SK-N-SH (cell line): ENCODE results near the gene CDC42EP4. TPM values are rescaled to one million over a fixed set of nuclear protein-coding genes. Genes with fewer than 3 reads are reported as not detected.

Experiments
- CTCF ChIA-PET: fragments of 300-600, 350-600 bp; formaldehyde crosslinking; extraction: SDS; loops from one replicate; lab custom pipeline; 2021; lab: Yijun Ruan, JAX
- POLR2A ChIA-PET: fragments of 350-600 bp; sonication (Branson Sonifier 250); formaldehyde crosslinking; extraction: SDS; loops from one replicate; lab custom pipeline; 2020; ENCODE audit warnings: antibody characterized with exemption, inconsistent platforms; lab: Yijun Ruan, JAX
- DNase-seq: peaks from one replicate; pipeline ENCODE4 v3.0.0; 2012
- H2AFZ ChIP-seq: fragments of 200-600 bp; sonication (generic); 2 replicates; pipeline ENCODE4 v1.8.1; 2016; ENCODE audit warnings: antibody characterized with exemption, mild to moderate bottlenecking, low read depth
- H3F3A ChIP-seq: fragments of 200-600 bp; sonication (generic); replicated peaks from 2 replicates; pipeline ENCODE3; 2016; ENCODE audit warnings: antibody characterized with exemption, mild to moderate bottlenecking; ENCODE audit not compliant: insufficient read depth
- H3K27ac ChIP-seq, 2 experiments: fragments of 200-500 bp in 1 of 2; fragments of 200-600 bp in 1 of 2; sonication (Bioruptor generic) in 1 of 2; sonication (generic), shearing (Covaris generic) in 1 of 2; 2 replicates each; pipeline versions ENCODE4 v1.5.1 to v1.6.1; 2014 to 2016; ENCODE audit warnings: low read depth in 2 of 2, inconsistent platforms in 1 of 2, low read length in 1 of 2, mild to moderate bottlenecking in 1 of 2, mixed read lengths in 1 of 2
- H3K27me3 ChIP-seq: fragments of 200-600 bp; sonication (generic), shearing (Covaris generic); 2 replicates; pipeline ENCODE4 v1.6.1; 2016; ENCODE audit warnings: mixed run types; ENCODE audit not compliant: insufficient read depth
- H3K36me3 ChIP-seq, 2 experiments: fragments of 200-500 bp in 1 of 2; fragments of 200-600 bp in 1 of 2; sonication (Bioruptor generic) in 1 of 2; sonication (generic) in 1 of 2; replicated peaks in 1 of 2; 2 replicates each; pipeline versions ENCODE3 to v1.5.1; 2014 to 2016; ENCODE audit warnings: low read length in 1 of 2, mild to moderate bottlenecking in 1 of 2; ENCODE audit not compliant: insufficient read depth in 2 of 2, control insufficient read depth in 1 of 2
- H3K4me1 ChIP-seq, 2 experiments: fragments of 200-500 bp in 1 of 2; fragments of 200-600 bp in 1 of 2; sonication (Bioruptor generic) in 1 of 2; sonication (generic), shearing (Covaris generic) in 1 of 2; 2 replicates each; pipeline versions ENCODE4 v1.5.1 to v1.6.1; 2014 to 2016; ENCODE audit warnings: low read depth in 1 of 2, low read length in 1 of 2, mixed run types in 1 of 2; ENCODE audit not compliant: insufficient read depth in 2 of 2, control insufficient read depth in 1 of 2
- H3K4me2 ChIP-seq: fragments of 200-600 bp; sonication (generic), shearing (Covaris generic); 2 replicates; pipeline ENCODE4 v1.6.1; 2017; ENCODE audit warnings: mixed run types
- H3K4me3 ChIP-seq, 2 experiments: fragments of 200-500 bp in 1 of 2; fragments of 200-600 bp in 1 of 2; sonication (Bioruptor generic) in 1 of 2; sonication (generic), shearing (Covaris generic) in 1 of 2; 2 replicates each; pipeline versions ENCODE4 v1.5.1 to v1.8.1; 2014 to 2016; ENCODE audit warnings: low read depth in 2 of 2, inconsistent platforms in 1 of 2, low read length in 1 of 2, mild to moderate bottlenecking in 1 of 2, mixed read lengths in 1 of 2, moderate library complexity in 1 of 2
- H3K79me2 ChIP-seq: fragments of 200-600 bp; sonication (generic); 2 replicates; pipeline ENCODE4 v1.8.1; 2017; ENCODE audit warnings: mild to moderate bottlenecking; ENCODE audit not compliant: insufficient read depth
- H3K9ac ChIP-seq: fragments of 200-600 bp; sonication (generic); 2 replicates; pipeline ENCODE4 v1.6.1; 2017; ENCODE audit warnings: mixed run types
- H3K9me2 ChIP-seq: fragments of 200-600 bp; sonication (generic); 2 replicates; pipeline ENCODE4 v1.6.1; 2017; ENCODE audit warnings: mixed run types
- H3K9me3 ChIP-seq: fragments of 200-600 bp; sonication (generic); 2 replicates; pipeline ENCODE4 v1.6.1; 2017; ENCODE audit warnings: mixed run types, mild to moderate bottlenecking, moderate library complexity
- H4K20me1 ChIP-seq: fragments of 200-600 bp; sonication (generic); 2 replicates; pipeline ENCODE4 v1.6.1; 2017; ENCODE audit warnings: mild to moderate bottlenecking, mixed run types; ENCODE audit not compliant: insufficient read depth
- EP300 ChIP-seq, 2 experiments: IDR thresholded peaks; 2 replicates each; pipeline versions ENCODE4 v1.4.0 to v1.6.1; 2012; ENCODE audit warnings: borderline replicate concordance in 1 of 2, low read depth in 1 of 2, low read length in 1 of 2
- GABPA ChIP-seq: IDR thresholded peaks from 2 replicates; pipeline ENCODE4 v1.4.0; 2012; ENCODE audit warnings: low read depth, mild to moderate bottlenecking
- GATA2 ChIP-seq: sonication (generic); formaldehyde crosslinking; IDR thresholded peaks from 2 replicates; pipeline ENCODE4 v1.5.0; 2020; ENCODE audit warnings: mild to moderate bottlenecking, missing genetic modification reagents
- MEF2A ChIP-seq: IDR thresholded peaks from 2 replicates; pipeline ENCODE4 v1.4.0; 2012; ENCODE audit warnings: low read depth, borderline replicate concordance
- NRF1 ChIP-seq: IDR thresholded peaks from 2 replicates; pipeline ENCODE4 v1.6.1; 2012; ENCODE audit warnings: low read depth, mild to moderate bottlenecking, low read length
- RAD21 ChIP-seq: IDR thresholded peaks from 2 replicates; pipeline ENCODE4 v1.6.1; 2012; ENCODE audit warnings: mild to moderate bottlenecking, low read length
- RXRA ChIP-seq: IDR thresholded peaks from 2 replicates; pipeline ENCODE4 v1.4.0; 2012; ENCODE audit warnings: low read depth, mild to moderate bottlenecking, borderline replicate concordance
- SIN3A ChIP-seq: IDR thresholded peaks from 2 replicates; pipeline ENCODE4 v1.6.1; 2012; ENCODE audit warnings: low read depth, mild to moderate bottlenecking, low read length, moderate library complexity, borderline replicate concordance
- SMC3 ChIP-seq: IDR thresholded peaks from 2 replicates; pipeline ENCODE4 v1.6.1; 2012; ENCODE audit warnings: low read depth, low read length, improper control_type of control experiment
- TAF1 ChIP-seq: IDR thresholded peaks from 2 replicates; pipeline ENCODE4 v1.6.1; 2012; ENCODE audit warnings: low read depth, mild to moderate bottlenecking, low read length, moderate library complexity, borderline replicate concordance
- WGBS: methylation state at CpG from one replicate; pipeline ENCODE4 v1.1.6; 2017; ENCODE audit warnings: low lambda C conversion rate; 5-methylcytosine and 5-hydroxymethylcytosine counted together
- polyA plus RNA-seq, 3 experiments: library from polyadenylated mRNA; depleted of rRNA; stranded (reverse); fragments of >200 nt; gene quantifications; 2 replicates each; pipeline ENCODE4 v1.2.3, GENCODE V29; 2012
- TF ChIP-seq, protein P1 (sequence below): IDR thresholded peaks from 2 replicates; pipeline ENCODE4 v1.4.0; 2012; ENCODE audit warnings: low read depth
- TF ChIP-seq, protein P2 (sequence below): IDR thresholded peaks from 2 replicates; pipeline ENCODE4 v1.6.1; 2012; ENCODE audit warnings: mild to moderate bottlenecking, low read depth, low read length, moderate library complexity
- TF ChIP-seq, protein P3 (sequence below): fragments of 150-350 bp; IDR thresholded peaks from 2 replicates; pipeline ENCODE4 v1.6.1; 2017; ENCODE audit warnings: antibody characterized with exemption, low read length, low read depth, borderline replicate concordance
- TF ChIP-seq, protein P4 (sequence below): fragments of 200-600 bp; sonication (generic); IDR thresholded peaks from 2 replicates; pipeline ENCODE4 v1.6.1; 2017; ENCODE audit warnings: antibody characterized with exemption, mild to moderate bottlenecking, moderate library complexity

CDC42EP4 gene
- polyA plus RNA-seq, 1 of the 3 experiments (the other 2 are of a cell fraction), result 28.3 TPM

DNA sequence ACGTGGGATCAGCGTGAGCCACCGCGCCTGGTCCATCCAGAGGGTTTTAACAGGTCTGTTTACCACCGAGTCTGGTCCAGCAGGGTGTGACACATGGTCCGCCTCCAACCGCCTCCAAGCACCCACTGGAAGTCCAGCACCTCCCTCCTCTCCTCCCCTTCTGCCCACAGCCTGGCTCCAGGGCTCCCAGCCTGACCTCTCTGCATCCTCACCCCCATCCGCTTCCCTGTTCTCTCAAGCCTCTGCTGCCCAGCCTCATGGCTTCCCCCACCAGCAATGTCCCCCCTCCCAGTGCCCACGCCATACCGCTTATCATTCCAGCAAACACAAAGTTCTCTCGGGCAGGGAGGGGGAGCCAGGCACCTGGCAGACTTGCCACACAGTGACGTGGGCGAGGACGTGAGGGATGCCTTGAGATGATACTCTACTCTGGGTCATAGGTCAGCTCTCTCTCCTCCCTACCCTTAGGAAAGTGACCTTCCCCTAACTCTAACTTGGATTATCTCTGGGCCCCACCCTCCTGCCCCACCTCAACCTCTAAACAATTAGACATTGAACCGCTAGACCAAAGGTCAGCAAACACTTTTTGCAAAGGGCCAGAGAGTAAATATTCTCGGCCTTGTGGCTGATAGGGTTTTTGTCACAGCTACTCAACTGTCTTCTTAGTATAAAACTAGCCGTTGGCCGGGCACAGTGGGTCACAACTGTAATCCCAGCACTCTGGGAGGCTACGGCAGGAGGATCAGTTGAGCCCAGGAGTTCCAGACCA is 23.1 kb downstream of the CDC42EP4 start (continued):
- TF ChIP-seq, protein P1, sequence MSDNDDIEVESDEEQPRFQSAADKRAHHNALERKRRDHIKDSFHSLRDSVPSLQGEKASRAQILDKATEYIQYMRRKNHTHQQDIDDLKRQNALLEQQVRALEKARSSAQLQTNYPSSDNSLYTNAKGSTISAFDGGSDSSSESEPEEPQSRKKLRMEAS, result no peak
- no peak for TF ChIP-seq SMC3
- TF ChIP-seq, protein P2, sequence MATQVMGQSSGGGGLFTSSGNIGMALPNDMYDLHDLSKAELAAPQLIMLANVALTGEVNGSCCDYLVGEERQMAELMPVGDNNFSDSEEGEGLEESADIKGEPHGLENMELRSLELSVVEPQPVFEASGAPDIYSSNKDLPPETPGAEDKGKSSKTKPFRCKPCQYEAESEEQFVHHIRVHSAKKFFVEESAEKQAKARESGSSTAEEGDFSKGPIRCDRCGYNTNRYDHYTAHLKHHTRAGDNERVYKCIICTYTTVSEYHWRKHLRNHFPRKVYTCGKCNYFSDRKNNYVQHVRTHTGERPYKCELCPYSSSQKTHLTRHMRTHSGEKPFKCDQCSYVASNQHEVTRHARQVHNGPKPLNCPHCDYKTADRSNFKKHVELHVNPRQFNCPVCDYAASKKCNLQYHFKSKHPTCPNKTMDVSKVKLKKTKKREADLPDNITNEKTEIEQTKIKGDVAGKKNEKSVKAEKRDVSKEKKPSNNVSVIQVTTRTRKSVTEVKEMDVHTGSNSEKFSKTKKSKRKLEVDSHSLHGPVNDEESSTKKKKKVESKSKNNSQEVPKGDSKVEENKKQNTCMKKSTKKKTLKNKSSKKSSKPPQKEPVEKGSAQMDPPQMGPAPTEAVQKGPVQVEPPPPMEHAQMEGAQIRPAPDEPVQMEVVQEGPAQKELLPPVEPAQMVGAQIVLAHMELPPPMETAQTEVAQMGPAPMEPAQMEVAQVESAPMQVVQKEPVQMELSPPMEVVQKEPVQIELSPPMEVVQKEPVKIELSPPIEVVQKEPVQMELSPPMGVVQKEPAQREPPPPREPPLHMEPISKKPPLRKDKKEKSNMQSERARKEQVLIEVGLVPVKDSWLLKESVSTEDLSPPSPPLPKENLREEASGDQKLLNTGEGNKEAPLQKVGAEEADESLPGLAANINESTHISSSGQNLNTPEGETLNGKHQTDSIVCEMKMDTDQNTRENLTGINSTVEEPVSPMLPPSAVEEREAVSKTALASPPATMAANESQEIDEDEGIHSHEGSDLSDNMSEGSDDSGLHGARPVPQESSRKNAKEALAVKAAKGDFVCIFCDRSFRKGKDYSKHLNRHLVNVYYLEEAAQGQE, result no peak

DNA sequence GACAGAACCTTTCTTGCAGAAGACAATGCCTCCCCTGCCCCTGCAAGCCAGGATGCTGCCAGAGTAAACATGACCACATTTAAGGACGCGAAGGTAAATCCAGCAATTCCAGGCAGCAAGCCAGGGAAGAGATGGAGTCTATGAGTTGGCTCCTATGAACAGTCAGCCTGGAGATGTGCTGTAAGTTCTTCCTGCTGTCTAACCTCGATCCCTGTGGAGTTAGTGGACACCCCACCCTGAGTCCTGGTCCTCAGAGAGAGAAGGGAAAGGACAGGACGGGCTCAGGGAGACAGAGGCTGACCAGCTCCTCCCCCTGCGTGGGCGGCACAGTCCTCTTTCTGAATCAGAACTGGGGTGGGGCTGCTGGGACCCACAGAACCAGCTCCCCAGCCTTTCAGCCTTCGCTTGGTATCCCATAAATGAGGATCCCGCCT is 24.9 kb downstream of the CDC42EP4 start:
- H3K4me2 ChIP-seq, result no peak overlapping the region
- ChIA-PET CTCF (interaction anchor here (1.1 to 1.9 kb wide), 3 partner anchors 9 to 83 kb away, joined by 4 to 7 read pairs (median 4); no protein-coding TSS in a partner anchor), POLR2A (no interaction called here)
- H4K20me1 ChIP-seq, result peaks cover 66% of the 10 kb centered on the region
- H3F3A ChIP-seq, result peaks cover 8% of the 10 kb centered on the region
- H3K27ac ChIP-seq, result no peak overlapping the region
- H3K36me3 ChIP-seq, result peaks cover 5 to 22% of the 10 kb centered on the region in 2 experiments
- no peak overlapping the region for H3K4me3 ChIP-seq
- no peak overlapping the region for H2AFZ ChIP-seq
- no peak overlapping the region for H3K9ac ChIP-seq
- TF ChIP-seq RAD21 (no peak), NRF1 (no peak)
- WGBS, result 80% methylated on average over 8 of the region's 8 CpGs
- H3K79me2 ChIP-seq, result peaks cover 81% of the 10 kb centered on the region
- no peaks in the 10 kb centered on the region for H3K27me3 ChIP-seq
- no peaks in the 10 kb centered on the region for H3K9me3 ChIP-seq
- H3K9me2 ChIP-seq, result no peaks in the 10 kb centered on the region
- H3K4me1 ChIP-seq, result peaks cover 12 to 64% of the 10 kb centered on the region in 2 experiments
- no peak for DNase-seq

DNA sequence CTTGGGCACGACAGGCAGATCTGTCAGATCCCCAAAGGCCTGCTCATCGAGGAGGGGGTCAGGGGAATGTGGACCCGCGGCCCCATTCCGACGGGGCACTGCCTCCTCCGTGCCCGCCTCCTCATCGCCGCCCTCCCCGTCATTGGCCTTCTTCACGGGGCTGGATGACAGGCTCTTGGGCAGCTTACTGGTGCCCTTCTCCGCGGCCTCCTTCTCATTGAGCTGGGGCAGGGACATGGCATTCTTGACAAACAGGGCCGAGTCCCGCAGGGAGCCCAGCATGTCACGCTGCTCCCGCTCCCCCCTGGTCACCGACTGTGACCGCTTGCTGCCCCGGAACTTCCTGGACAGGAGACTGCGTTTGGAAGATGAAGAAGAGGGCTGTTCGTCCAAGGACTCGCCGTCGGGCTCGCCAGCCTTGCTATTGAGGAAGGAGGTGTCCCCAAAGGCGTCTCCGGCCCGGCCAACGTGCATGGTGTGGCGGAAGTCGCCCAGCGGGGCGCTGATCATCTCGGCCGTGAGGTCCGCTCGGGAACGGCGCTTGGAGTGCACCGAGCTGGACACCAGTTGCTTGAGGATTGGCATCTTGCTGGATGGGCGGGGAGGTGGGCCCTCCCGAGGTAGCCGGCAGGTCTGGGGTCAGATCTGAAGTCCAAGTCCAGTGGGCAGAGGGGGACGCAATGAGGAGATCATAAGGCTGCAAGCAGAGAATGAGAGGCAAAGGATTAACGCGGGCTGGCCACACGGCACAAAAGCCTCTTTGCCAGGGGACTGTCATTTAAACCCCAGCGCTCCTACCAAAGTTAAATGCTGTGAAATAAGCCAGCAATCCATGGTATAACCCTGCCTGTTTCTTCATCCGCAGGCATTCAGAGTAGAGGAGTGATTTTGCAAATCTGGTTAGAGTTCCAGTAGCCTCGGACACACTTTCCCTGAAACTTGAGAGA is 25.6 kb downstream of the CDC42EP4 start:
- peaks cover 5 to 22% of the 10 kb centered on the region in 2 experiments for H3K36me3 ChIP-seq
- CTCF ChIA-PET, result interaction anchor here (1.1 to 4.1 kb wide), 6 partner anchors 8 to 84 kb away, joined by 4 to 19 read pairs (median 6); no protein-coding TSS in a partner anchor
- peaks cover 5 to 58% of the 10 kb centered on the region in 2 experiments for H3K4me1 ChIP-seq
- no peak for DNase-seq
- H3K9ac ChIP-seq, result no peak overlapping the region
- H3K9me3 ChIP-seq, result no peaks in the 10 kb centered on the region
- H3F3A ChIP-seq, result peaks cover 1% of the 10 kb centered on the region
- peaks cover 62% of the 10 kb centered on the region for H4K20me1 ChIP-seq
- WGBS, result 95% methylated on average over 50 of the region's 52 CpGs
- peaks cover 74% of the 10 kb centered on the region for H3K79me2 ChIP-seq
- H3K27me3 ChIP-seq, result no peaks in the 10 kb centered on the region
- no peak overlapping the region for H2AFZ ChIP-seq
- H3K4me3 ChIP-seq, result no peak overlapping the region
- no peak overlapping the region for H3K4me2 ChIP-seq
- H3K9me2 ChIP-seq, result no peaks in the 10 kb centered on the region
- POLR2A ChIA-PET, result no interaction called here
- no peak overlapping the region; a peak in 1 of 4 replicates for H3K27ac ChIP-seq
- TF ChIP-seq EP300 (IDR thresholded peaks at IDR 0.05; ENCODE audit: borderline replicate concordance in 1 of 2, low read depth in 1 of 2, low read length in 1 of 2), result no peak
- TF ChIP-seq, protein P3, sequence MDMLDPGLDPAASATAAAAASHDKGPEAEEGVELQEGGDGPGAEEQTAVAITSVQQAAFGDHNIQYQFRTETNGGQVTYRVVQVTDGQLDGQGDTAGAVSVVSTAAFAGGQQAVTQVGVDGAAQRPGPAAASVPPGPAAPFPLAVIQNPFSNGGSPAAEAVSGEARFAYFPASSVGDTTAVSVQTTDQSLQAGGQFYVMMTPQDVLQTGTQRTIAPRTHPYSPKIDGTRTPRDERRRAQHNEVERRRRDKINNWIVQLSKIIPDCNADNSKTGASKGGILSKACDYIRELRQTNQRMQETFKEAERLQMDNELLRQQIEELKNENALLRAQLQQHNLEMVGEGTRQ, result no peak
- TF ChIP-seq NRF1, result no peak
- TF ChIP-seq GATA2 (CRISPR knock-in tag), result no peak
- no peak for TF ChIP-seq SMC3
- TF ChIP-seq RXRA, result no peak
- no peak for TF ChIP-seq GABPA
- no peak for TF ChIP-seq MEF2A
- TF ChIP-seq, protein P4, sequence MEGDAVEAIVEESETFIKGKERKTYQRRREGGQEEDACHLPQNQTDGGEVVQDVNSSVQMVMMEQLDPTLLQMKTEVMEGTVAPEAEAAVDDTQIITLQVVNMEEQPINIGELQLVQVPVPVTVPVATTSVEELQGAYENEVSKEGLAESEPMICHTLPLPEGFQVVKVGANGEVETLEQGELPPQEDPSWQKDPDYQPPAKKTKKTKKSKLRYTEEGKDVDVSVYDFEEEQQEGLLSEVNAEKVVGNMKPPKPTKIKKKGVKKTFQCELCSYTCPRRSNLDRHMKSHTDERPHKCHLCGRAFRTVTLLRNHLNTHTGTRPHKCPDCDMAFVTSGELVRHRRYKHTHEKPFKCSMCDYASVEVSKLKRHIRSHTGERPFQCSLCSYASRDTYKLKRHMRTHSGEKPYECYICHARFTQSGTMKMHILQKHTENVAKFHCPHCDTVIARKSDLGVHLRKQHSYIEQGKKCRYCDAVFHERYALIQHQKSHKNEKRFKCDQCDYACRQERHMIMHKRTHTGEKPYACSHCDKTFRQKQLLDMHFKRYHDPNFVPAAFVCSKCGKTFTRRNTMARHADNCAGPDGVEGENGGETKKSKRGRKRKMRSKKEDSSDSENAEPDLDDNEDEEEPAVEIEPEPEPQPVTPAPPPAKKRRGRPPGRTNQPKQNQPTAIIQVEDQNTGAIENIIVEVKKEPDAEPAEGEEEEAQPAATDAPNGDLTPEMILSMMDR, result no peak
- TF ChIP-seq SIN3A, result no peak
- TF ChIP-seq TAF1, result no peak
